Suppressor macrophage (primary cell): ENCODE results near the gene RUVBL2.
"Not testable (repeated sequence)": the region's sequence is repeated elsewhere in the genome, so short reads cannot be mapped to it uniquely, and the experiment has no call there.

Experiments
- DNase-seq, 4 experiments: peaks; one replicate each; pipeline ENCODE4 v3.0.0-alpha.2; 2020 to 2022

RUVBL2 gene

GRCh38 chr19:49049834-49050233 lies 56.1 kb downstream of the RUVBL2 start:
- not testable (repeated sequence) for DNase-seq

- DNase-seq: not testable (repeated sequence)
Measured at GRCh38 chr19:49050376-49051033, 56.8 kb downstream of the RUVBL2 start.

GRCh38 chr19:49056101-49056901 lies 62.6 kb downstream of the RUVBL2 start:
- peak; percentile 43 to 80 (median 60) for DNase-seq

GRCh38 chr19:49056902-49057596 lies 63.4 kb downstream of the RUVBL2 start:
- not testable (repeated sequence) for DNase-seq

- DNase-seq: peak; percentile 36 to 71 (median 55)
Measured at GRCh38 chr19:49057636-49058234, 64.0 kb downstream of the RUVBL2 start, which contains the start of gene CGB7. Gene CGB7, minus strand, starts transcription at chr19:49057749. Its CDS starts 2,374 bp downstream, at chr19:49055375.

GRCh38 chr19:49058562-49058961 lies 64.9 kb downstream of the RUVBL2 start:
- peak in 2 of 4 experiments; percentile 15 to 19 for DNase-seq

- DNase-seq: no peak
Measured at GRCh38 chr19:49059053-49059452, 65.4 kb downstream of the RUVBL2 start.

GRCh38 chr19:49061000-49061399 lies 67.3 kb downstream of the RUVBL2 start:
- no peak for DNase-seq

GRCh38 chr19:49061445-49061844 lies 67.8 kb downstream of the RUVBL2 start:
- no peak for DNase-seq

- no peak for DNase-seq
Measured at GRCh38 chr19:49064029-49064629, 70.4 kb downstream of the RUVBL2 start.

GRCh38 chr19:49064768-49065611 lies 71.3 kb downstream of the RUVBL2 start, which contains the start of gene NTF4:
Gene NTF4, minus strand, starts transcription at chr19:49064818. Its CDS starts 2,821 bp downstream, at chr19:49061997.
- no peak for DNase-seq
